HG03060 (cell line): ENCODE measurements around the gene KAT2A.

Experiments
- ATAC-seq: cut with Tn5 transposase; IDR thresholded peaks from one replicate; pipeline ENCODE4 v1.9.1; 2021; ENCODE audit warnings: low read depth, moderate number of reproducible peaks; ENCODE audit not compliant: unreplicated experiment

Gene KAT2A

DNA sequence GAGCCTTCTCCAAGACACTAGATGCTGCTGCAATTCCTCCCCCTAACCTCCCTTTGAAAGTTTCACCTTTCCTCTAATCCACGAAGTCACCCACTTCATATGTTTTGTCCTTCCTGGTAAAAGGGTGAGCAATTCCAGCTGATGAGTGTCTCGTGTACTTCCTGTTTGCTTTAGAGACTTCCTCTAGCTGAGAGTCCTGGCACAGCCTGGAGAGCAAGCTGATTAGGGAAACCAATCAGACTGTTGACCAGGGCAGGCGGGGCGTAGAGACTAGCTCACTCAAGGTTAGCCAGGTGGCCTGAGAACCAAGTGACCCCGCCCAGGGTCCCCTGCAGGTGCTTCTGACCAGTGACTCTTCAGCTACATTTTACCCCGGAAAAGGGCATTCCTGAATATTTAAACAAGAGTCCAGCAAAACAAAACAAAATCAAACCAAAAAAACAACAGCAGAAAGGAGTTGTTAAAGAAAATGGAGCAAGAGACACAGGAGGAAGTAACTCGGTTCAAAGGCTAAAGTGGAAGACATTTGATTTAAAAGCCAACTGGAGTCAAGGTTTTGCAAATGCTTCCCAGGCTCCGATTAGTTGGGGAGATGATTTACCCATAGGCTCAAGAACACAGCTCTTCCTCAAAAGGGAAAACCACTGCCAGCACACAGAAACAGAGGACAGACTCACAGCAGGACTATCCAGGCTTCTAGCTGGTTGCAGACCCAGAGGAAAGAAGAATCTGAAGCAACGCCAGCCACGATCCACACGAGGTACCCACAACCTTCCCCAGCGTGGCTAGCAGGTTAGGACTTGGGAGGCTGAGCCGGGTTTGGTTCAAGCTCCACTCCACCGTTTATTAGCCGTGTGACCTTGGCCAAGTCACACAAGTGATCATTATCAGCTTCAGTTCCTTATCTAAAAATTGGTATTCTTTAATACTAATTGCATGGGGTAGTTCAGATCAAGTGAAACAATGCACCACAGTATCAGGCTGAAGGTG is 14.8 kb upstream of the KAT2A start:
- no peak for ATAC-seq

DNA sequence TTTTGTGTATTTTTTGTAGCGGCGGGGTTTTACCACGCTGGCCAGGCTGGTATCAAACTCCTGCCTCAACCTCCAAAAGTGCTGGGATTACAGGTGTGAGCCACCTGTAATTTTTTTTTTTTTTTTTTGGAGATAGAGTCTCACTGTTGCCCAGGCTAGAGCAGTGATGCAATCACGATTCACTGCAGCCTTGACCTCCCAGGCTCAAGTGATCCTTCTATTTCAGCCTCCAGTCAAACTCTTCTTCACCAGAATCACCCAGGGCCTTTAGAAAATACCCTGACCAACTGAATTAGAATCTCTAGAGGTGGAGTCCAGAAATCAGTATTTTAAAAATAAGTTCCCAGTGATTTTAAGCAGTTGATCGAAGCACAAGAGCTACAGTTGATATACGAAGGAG is 14.0 kb upstream of the KAT2A start:
- ATAC-seq = no peak

DNA sequence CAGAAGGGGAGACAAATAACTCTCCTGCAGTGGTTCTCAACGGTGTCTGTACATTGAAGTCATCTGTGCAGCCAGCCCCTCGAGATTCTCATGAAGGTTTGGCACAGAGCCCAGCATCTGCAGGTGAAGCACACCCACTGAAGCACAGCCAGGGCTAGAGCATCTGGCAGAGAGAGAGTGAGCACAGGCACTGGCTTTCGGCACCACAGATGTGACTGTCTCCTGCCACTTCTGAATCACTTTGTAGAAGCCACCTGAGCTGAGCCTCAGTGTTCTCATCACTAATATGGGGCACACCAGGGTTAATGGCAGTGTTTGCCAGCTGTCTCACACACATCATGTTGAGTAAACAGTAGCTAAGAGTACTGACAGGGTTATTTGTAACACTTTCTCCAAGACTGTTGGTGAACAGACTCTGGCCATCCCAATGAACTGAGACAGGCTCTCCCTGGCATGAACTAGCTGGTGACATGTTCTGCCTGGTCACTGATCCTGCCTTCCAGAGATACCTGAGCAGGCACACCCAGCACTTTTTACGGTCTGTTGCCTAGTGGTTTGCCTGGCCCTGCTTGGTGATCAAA is 12.4 kb upstream of the KAT2A start:
- no peak for ATAC-seq

DNA sequence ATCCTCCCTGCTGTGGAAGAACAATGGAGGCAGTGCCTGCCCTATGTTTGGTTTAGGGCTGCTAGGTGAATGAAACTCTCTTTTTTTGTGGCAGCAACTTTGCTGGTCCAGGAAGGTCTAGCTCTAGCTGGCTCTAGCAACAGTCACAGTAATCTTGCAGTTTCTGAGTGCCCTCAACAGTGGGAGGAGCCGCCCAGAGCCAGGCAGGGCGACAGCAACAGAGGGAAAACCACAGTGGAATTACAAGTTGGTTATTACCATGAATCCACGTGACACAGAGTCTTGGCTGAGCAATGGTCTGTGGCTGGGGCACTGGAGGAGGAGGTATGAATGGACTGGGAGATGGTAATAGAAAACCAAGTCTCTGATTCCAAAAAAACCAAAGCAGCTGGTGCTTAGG is 11.8 kb upstream of the KAT2A start:
- ATAC-seq = no peak

DNA sequence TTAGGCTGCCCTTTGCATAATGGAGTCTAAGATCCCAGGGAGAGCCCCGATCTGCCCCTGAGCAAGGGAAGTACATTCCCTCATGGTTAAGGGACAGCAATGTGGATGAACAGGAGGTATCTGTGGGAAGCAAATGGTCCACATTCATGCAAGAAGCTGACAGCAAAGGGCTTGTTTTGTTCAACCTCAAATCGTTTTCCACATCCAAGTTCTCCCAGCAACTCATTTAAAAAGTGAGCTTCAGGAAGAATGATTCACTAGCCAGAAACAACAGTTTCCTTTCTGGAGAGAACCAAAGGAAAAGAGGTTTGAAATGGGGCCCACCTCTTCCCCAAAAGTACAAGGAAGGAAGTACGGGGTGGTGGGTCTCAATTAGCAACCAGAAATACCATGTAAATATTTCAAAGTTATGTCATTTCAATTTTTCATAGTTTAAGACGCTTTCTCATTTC is 10.8 kb upstream of the KAT2A start:
- ATAC-seq = no peak

DNA sequence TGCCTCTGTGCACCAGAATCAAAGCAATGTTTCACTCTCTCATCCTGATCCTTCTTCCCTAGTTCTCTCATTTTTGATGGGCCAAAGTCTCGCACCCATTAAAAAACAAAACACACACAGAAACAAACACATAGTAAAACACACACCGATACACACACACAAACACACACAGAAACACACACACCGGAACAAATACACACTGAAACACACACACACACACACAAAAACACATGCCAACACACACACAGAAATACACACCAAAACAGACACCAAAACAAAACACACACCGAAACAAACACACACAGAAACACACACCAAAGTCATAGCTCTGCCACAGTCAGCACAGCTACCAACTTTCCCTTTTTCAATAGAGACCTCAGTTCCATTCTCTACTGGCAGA is 10.1 kb upstream of the KAT2A start:
- ATAC-seq = no peak

DNA sequence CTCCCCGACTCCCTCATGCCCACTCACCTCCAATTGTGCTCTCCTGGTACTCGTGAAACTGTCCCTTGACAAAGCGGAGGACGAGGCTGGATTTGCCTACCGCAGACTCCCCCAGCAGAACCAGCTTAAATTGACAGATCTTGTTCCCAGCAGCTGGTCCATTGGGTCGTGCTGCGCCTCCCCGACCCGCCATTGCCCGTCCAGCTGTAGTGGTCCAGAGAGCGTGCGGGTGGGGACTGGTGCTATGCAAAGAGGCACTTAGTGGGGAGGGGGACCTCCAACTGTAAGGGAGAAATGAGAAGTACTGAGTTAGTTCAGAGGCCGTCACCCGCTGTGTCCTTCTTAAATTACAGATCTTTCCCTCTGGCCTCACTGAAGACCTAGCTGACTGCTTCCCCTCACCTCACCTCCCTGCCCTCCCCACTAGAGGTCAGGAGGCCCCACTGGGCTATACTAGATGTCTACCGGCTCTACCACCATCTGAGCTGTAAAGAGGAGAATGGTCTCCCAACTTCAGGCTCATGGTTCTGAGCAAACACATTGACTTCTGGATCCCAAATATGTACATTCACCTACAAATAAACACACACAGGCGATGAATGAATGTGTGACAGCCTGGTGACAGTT is 9.3 kb upstream of the KAT2A start:
- ATAC-seq = no peak

DNA sequence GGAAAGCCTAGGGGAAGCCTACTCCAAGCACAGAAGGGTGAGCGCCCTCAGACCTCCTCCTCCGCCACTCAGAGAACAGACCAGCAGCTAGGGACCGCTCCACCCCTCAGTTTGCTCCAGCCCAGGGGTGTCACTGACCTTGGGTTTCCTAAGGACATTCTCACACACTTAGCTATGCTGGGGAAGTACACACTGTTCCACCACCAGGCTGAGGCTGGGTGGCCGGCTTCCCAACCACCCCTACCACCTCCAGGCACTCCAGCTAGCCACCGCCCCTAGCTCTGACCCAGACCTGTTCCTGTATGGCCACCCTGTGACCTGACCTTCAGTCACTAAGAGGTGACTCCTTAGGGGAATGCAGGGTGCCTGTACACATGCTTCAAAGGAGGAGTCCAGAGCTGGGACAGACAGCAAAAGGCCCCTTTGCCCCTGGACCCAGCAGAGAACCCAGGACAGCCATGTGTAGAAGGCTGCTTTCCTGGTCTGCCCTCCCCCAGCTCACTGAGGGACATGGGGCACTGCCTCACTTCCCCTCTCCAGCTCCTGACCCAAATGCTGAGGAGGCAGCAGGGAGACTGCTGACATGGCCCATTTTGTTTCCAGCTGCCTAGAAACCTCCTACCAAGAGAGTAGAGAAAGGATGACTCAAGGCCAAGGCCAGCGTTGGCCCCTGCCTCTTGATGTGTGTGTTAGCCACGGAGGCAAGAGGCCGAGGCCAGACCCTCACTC is 8.1 kb upstream of the KAT2A start:
- ATAC-seq = no peak

DNA sequence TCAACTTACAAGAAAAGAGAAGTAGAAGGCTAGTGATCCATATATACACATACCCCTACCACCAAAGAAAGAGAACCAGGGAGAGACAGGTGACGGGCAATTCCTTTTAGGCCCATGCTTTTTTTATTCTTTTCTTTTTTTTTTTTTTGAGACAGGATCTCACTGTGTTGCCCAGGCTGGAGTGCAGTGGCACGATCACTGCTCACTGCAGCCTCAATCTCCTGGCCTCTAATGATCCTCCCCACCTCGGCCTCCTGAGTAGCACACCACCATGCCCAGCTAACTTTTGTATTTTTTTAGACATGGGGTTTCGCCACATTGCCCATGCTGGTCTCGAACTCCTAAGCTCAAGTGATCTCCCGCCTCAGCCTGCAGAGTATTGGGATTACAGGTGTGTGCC is 6.2 kb upstream of the KAT2A start:
- no peak for ATAC-seq

DNA sequence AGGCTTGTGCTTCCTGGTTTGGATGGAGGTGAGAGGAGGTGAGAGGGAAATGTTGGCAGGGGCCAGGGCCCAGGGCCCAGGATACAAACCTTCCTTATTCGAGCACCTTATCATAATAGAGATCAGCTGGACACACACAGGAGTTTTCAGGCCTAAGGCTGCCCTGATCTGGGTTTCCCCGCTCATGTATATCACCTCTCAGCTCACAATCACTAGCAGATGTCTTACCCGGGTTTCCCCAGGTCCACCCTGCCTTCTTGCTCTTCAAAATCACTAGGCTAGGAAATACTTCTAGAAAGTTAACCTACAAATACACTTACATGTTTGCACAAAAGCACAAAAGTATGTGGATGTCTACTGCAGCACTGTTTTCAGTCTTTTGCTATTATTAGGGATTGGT is 5.7 kb upstream of the KAT2A start:
- no peak for ATAC-seq

DNA sequence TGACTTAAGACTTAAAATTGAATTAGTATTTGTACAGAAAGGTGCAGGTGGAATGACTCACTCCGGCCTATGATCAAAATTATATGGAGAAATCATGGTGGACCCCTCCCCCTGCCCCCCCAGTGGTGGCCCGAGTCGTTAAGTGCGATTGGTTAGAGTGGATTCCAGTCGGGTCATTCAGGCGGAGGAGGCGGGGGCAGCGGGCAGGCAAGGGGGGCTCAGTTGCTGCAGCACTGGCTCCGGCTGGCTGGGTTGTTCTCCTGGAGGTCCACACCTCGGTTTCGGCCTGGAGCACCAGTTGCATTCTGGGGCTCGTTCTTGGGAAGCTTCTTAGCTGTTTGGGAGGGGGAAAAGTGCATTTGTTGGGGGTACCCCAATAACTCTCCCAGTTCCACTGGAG is 4.4 kb upstream of the KAT2A start:
- ATAC-seq = no peak

DNA sequence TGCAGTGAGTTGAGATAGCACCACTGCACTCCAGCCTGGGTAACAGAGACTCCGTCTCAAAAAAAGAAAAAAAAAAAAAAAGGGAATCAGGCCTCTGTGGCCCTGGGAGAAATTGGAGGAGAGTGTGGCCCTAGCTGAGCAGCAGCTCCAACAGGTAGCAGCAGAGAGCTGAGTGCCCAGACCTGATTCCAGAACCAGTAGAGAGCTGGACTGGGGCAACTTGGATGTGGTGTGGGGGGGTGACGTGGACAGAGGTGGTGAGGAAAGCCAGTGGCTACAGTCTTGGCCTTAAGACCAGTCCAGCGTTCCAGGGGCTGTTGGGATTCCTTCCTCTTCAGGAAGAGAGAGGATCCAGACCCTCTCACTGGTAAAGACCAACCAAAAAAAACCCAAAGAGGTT is 3.1 kb upstream of the KAT2A start:
- no peak for ATAC-seq

DNA sequence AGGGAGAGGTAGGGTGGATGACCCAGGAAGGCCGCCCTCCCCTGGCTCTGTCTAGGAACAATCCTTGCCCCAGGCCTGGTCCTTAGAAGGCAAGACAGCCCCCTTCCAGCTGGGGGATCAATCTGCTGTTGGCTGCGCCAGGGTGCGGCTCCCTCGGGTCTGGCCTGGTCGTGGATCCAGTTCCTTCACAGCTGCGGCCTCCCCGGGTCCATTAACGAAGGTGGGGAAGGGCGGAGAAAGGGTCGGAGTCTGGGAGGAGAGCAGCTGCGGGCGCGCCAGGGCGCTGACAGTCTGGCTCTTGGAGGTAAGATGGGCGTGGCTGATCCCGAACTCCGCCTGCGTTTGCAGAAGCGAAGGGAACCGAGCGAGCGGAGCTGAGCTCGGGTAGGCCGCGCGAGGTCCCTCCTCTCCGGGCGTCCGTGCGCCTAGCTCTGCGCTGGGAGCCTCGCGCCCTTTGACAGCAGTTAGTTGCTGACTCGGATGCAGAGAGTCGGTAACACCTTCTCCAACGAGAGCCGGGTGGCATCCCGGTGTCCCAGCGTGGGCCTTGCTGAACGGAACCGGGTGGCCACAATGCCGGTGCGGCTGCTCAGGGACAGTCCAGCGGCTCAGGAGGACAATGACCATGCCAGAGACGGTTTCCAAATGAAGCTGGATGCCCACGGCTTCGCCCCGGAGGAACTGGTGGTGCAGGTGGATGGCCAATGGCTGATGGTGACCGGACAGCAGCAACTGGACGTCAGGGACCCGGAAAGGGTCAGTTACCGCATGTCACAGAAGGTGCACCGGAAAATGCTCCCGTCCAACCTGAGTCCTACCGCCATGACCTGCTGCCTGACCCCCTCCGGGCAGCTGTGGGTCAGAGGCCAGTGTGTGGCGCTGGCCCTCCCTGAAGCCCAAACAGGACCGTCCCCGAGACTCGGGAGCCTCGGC is 1.5 kb upstream of the KAT2A start, which contains the start of gene HSPB9:
Gene HSPB9 (plus strand): TSS at position 434 of the 933 bp plus-strand sequence. CDS start 47 bp downstream, at position 481.
- ATAC-seq = no peak

DNA sequence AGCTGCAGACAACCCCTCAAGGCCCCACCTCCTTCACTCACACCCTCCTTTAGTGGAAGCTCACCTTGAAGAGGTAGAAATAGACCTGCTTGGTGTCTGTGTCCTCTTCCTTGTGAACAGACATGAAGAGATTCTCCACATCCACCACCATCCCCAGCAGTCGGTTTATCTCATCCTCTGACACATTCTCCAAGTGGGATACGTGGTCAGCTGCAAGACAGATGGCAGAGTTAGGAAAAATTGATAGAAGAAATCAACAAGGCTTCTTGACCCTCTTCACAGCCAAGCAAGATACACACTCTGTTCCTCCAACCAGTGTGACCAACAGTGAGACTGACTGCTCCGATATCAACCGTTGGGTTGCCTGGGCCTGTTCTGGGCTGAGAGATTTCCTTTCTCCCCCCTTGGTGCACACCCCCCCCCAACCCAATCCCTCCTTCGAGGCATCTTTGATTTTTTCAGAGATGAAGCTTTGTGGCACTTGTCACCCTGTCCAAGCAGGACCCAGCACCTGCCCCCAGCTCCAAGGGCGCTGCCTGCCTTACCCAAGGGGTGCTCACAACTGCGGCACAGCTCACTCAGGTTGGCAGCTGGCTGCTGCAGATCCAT is 902 bp downstream of the KAT2A start:
- ATAC-seq = no peak

DNA sequence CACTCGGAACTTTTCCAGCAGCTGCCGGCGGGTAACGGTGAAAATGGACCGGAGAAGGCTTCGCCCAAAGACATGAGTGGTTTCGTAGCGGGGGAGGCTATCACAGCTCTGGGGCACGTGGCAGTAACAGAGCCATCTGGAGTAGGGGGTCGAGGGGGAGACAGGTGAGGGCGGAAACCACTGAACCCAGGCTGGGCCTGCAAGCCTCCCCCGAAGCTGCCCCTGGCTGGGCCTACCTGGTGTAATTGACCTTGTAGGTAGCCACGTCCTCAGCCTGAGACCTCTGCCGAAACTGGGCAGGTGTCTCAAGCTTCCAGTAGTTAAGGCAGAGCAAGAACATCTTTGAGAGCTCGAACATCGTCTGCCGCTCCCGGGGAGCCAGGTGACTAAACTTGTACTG is 1.9 kb downstream of the KAT2A start:
- no peak for ATAC-seq

DNA sequence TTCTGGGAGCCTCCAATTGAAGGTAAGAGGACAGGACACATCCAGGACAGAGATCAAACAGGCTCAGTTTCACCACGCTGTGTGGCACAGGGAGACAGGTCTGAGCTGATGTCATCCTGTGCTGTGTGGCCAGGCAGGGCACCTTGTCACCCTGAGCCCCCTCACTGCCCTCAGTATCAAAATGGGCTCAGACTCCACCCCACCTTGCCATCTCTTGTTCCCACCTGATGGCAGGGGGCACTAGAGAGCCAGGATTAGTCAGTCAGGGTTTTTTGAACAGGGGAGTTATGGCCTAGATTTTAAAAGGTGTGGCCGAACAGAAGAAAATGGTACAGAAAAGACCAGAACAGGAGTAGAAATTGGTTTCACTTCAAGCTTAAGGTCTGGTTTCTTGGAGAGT is 2.6 kb downstream of the KAT2A start:
- no peak for ATAC-seq

DNA sequence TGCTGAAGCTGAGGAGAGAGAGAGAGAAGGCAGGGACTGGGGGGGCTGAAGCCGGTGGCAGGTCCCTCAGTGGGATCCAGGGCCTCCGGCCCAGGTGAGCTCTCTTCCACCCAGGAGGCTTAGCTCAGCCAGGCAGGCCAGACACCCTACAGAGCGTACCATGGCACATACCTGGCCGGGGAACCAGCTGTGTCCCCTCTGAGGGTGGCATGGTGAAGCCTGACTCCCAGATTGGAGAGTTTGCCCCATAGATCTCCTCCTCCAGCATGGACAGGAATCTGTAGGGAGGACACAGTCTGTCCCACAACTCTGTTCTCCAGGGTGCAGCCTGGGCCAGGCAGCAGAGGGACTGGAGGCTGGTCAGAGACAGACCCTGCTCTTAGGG is 3.0 kb downstream of the KAT2A start:
- no peak for ATAC-seq

DNA sequence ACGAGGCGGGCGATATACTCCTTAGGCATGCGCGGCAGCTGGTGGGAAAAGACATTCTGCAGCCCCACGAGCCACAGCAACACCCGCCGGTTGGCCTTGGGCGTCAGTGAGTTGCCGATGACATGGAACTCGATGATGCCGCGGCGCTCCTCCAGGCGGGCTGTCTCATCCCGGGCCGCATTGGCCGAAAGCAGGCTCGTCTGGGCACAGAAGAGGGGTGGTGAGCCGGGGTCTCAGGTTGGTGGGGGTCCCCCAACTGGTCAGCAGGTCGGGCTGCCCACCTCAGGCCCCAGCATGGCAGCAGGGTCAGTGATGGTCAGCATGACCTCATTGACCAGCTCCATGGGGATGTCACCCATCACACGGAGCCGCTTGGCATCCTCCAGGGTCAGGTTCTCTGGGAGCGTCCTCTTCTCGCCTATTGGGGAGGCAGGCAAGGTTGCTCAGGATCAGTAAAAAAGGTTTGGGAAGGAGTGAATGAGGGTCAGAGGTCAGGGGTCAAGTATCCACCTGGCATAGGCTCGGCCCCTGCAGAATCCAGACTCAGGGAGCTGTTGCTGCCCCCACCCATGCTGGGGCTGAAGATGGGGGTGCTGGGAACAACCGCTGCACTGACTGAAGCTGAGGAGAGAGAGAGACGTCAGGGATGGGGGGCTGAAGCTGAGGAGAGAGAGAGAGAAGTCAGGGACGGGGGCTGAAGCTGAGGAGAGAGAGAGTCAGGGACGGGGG is 3.6 kb downstream of the KAT2A start:
- ATAC-seq = no peak
